ENCODE data around the gene PCDH9. TPM values are rescaled to one million over a fixed set of nuclear protein-coding genes. Genes with fewer than 3 reads are reported as not detected.

The PCDH9 gene
- polyA plus RNA-seq, 3 donors: 0.03 TPM; not detected in 1

GRCh38 chr13:66847541-66847940 is 382.6 kb downstream of the PCDH9 start:
- Histone ChIP-seq H3K79me2 (ENCODE audit: insufficient read depth, low read length) (no peaks in the 10 kb centered on the region), H3K9me3 (replicated peaks in 1 of 2; ENCODE audit: control insufficient read depth in 1 of 2, insufficient read depth in 1 of 2, low read length in 2 of 2) (peaks cover 0 to 7% of the 10 kb centered on the region in 2 donors), H3K4me1 (ENCODE audit: control insufficient read depth in 1 of 2, insufficient read depth in 2 of 2, low read length in 2 of 2) (no peaks in the 10 kb centered on the region), H3K36me3 (replicated peaks in 1 of 2; ENCODE audit: control insufficient read depth in 1 of 2, insufficient read depth in 2 of 2, low read length in 2 of 2) (no peaks in the 10 kb centered on the region), H3K27ac (ENCODE audit: low read depth in 1 of 2, low read length in 2 of 2) (no peak overlapping the region), H3K4me2 (replicated peaks; ENCODE audit: extremely low read depth, low read length, poor library complexity, severe bottlenecking) (no peak overlapping the region), H2AFZ (ENCODE audit: insufficient read depth, low read depth, low read length, poor library complexity, severe bottlenecking) (no peak overlapping the region), H4K20me1 (ENCODE audit: insufficient read depth, low read length) (no peaks in the 10 kb centered on the region), H3K9ac (ENCODE audit: insufficient read depth, low read length, poor library complexity, severe bottlenecking) (no peak overlapping the region), H3K27me3 (ENCODE audit: control insufficient read depth in 2 of 2, insufficient read depth in 2 of 2, low read length in 2 of 2) (no peaks in the 10 kb centered on the region), H3K4me3 (replicated peaks in 1 of 3; ENCODE audit: low read depth in 2 of 3, low read length in 3 of 3) (no peak overlapping the region)
- WGBS (ENCODE audit: insufficient coverage): 100% methylated on average over 1 of the region's 6 CpGs
- H3K27ac Mint-ChIP-seq: no peak overlapping the region
- no peaks in the 10 kb centered on the region for H3K36me3 Mint-ChIP-seq
- intact Hi-C loops (cut with micrococcal nuclease): no loop called here
- H3K9me3 Mint-ChIP-seq: peaks cover 0 to 15% (median 6%) of the 10 kb centered on the region in 7 donors
- peaks cover 0 to 2% (median 0%) of the 10 kb centered on the region in 3 donors for H3K27me3 Mint-ChIP-seq (ENCODE audit: low read depth in 3 of 3)
- no peak for DNase-seq
- H3K4me3 Mint-ChIP-seq: no peak overlapping the region
- TF ChIP-seq, protein P1, sequence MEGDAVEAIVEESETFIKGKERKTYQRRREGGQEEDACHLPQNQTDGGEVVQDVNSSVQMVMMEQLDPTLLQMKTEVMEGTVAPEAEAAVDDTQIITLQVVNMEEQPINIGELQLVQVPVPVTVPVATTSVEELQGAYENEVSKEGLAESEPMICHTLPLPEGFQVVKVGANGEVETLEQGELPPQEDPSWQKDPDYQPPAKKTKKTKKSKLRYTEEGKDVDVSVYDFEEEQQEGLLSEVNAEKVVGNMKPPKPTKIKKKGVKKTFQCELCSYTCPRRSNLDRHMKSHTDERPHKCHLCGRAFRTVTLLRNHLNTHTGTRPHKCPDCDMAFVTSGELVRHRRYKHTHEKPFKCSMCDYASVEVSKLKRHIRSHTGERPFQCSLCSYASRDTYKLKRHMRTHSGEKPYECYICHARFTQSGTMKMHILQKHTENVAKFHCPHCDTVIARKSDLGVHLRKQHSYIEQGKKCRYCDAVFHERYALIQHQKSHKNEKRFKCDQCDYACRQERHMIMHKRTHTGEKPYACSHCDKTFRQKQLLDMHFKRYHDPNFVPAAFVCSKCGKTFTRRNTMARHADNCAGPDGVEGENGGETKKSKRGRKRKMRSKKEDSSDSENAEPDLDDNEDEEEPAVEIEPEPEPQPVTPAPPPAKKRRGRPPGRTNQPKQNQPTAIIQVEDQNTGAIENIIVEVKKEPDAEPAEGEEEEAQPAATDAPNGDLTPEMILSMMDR (IDR thresholded peaks at IDR 0.05): no peak
- no peaks in the 10 kb centered on the region for H3K4me1 Mint-ChIP-seq

DNA sequence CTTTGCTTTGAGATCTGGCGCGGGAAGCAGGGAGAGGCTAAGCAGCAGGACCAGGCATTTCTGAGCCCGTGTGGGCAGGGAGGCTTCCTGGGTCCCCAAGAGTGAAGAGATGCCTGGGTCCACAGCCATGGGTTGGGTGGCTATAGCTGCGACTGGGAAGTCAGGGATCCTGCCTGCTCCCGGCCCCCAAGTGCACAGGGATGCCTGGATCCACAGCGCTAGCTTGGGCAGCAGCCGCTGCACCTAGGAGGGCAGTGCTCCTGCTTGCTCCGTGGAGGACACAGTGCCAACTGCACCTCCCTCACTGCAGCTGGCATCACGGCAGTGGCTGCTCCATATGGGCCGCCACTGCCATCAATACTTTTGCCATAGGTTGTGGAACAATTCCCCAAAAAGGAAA is 384.7 kb downstream of the PCDH9 start:
- Histone ChIP-seq H3K4me3 (replicated peaks in 1 of 3; ENCODE audit: low read depth in 2 of 3, low read length in 3 of 3) (no peak overlapping the region), H2AFZ (ENCODE audit: insufficient read depth, low read depth, low read length, poor library complexity, severe bottlenecking) (no peak overlapping the region), H3K4me1 (ENCODE audit: control insufficient read depth in 1 of 2, insufficient read depth in 2 of 2, low read length in 2 of 2) (no peaks in the 10 kb centered on the region), H3K9ac (ENCODE audit: insufficient read depth, low read length, poor library complexity, severe bottlenecking) (no peak overlapping the region), H4K20me1 (ENCODE audit: insufficient read depth, low read length) (no peaks in the 10 kb centered on the region), H3K4me2 (replicated peaks; ENCODE audit: extremely low read depth, low read length, poor library complexity, severe bottlenecking) (no peak overlapping the region), H3K36me3 (replicated peaks in 1 of 2; ENCODE audit: control insufficient read depth in 1 of 2, insufficient read depth in 2 of 2, low read length in 2 of 2) (no peaks in the 10 kb centered on the region), H3K9me3 (replicated peaks in 1 of 2; ENCODE audit: control insufficient read depth in 1 of 2, insufficient read depth in 1 of 2, low read length in 2 of 2) (peaks cover 0 to 7% of the 10 kb centered on the region in 2 donors), H3K79me2 (ENCODE audit: insufficient read depth, low read length) (no peaks in the 10 kb centered on the region), H3K27ac (ENCODE audit: low read depth in 1 of 2, low read length in 2 of 2) (no peak overlapping the region), H3K27me3 (ENCODE audit: control insufficient read depth in 2 of 2, insufficient read depth in 2 of 2, low read length in 2 of 2) (no peaks in the 10 kb centered on the region)
- intact Hi-C loops (cut with micrococcal nuclease): no loop called here
- no peak overlapping the region for H3K4me3 Mint-ChIP-seq
- TF ChIP-seq, protein P1 (IDR thresholded peaks at IDR 0.05): no peak
- H3K36me3 Mint-ChIP-seq: no peaks in the 10 kb centered on the region
- DNase-seq: no peak
- H3K27me3 Mint-ChIP-seq (ENCODE audit: low read depth in 3 of 3): peaks cover 0 to 2% (median 0%) of the 10 kb centered on the region in 3 donors
- H3K9me3 Mint-ChIP-seq: peaks cover 0 to 9% (median 6%) of the 10 kb centered on the region in 7 donors
- 93% methylated on average over 9 of the region's 10 CpGs for WGBS (ENCODE audit: insufficient coverage)
- no peaks in the 10 kb centered on the region for H3K4me1 Mint-ChIP-seq
- no peak overlapping the region for H3K27ac Mint-ChIP-seq
